HG03354 (cell line): Measurements from ENCODE around the gene MCRIP1.

Source experiments
- ATAC-seq: cut with Tn5 transposase; IDR thresholded peaks from one replicate; pipeline ENCODE4 v1.9.1; 2021; ENCODE audit warnings: mild to moderate bottlenecking; ENCODE audit not compliant: unreplicated experiment, poor library complexity, severe bottlenecking

MCRIP1 gene

DNA sequence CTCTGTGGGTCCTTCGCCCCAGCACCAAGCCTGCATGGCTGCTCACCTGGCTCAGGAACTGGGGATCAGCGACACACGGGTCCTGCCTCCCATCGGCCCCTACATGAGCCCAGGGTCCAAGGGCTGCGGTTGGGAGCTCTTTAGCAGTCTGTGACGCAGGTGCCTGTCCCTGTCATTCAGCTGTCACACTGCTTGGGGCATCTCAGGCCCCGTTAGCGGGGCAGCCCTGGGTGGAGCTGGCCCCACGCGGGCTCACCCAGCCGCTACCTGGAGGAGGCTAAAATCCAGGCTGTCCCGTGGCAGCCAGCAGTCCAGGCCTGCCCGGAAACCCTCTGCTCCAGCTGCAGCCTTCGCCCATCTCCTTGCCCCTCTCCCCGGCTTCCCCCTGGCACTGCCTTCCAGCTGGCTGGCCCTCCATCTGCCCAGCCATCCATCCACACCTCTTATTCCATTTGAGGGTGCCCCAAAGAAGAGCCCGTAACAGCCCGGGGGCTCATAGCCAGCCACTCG is 25.8 kb downstream of the MCRIP1 start:
- no peak for ATAC-seq

DNA sequence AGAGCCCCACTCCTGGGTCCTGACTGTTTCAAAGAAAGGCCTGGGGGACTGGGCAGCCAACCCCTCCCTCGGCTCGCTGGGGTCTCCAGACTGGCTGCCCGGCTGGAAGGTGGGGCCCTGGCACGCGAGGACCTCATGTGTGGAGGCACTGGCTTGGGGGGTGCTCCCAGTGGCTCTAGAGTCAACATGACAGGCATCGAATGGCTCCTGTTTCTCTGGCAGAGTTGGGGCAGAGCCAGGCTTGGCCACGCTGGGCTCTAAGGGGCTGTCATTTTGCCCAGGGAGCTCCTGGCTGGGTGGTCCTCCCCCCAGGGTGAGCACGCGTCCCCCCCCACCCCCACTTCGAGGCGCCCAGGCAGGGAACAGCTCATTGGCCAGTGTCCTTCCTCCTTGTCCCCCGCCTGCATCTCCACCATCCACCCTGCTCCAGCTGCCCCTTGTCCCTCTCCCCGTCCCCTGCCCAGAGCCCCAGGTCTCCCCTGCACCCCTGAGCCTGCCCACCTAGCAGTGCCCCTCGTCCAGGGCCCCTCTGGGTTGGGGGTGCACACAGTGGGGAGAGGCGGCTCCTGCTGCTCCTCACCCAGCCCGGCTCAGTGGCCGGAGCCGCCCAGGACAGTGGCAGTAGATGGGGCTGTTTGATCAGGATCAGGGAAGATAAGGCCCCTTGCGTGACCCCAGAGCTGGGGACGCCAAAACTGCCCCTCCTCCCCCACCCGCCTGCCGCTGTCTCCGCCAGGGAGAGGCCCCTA is 26.5 kb downstream of the MCRIP1 start:
- ATAC-seq: no peak

GRCh38 chr17:81805707-81806460 is 27.2 kb downstream of the MCRIP1 start:
- no peak for ATAC-seq

DNA sequence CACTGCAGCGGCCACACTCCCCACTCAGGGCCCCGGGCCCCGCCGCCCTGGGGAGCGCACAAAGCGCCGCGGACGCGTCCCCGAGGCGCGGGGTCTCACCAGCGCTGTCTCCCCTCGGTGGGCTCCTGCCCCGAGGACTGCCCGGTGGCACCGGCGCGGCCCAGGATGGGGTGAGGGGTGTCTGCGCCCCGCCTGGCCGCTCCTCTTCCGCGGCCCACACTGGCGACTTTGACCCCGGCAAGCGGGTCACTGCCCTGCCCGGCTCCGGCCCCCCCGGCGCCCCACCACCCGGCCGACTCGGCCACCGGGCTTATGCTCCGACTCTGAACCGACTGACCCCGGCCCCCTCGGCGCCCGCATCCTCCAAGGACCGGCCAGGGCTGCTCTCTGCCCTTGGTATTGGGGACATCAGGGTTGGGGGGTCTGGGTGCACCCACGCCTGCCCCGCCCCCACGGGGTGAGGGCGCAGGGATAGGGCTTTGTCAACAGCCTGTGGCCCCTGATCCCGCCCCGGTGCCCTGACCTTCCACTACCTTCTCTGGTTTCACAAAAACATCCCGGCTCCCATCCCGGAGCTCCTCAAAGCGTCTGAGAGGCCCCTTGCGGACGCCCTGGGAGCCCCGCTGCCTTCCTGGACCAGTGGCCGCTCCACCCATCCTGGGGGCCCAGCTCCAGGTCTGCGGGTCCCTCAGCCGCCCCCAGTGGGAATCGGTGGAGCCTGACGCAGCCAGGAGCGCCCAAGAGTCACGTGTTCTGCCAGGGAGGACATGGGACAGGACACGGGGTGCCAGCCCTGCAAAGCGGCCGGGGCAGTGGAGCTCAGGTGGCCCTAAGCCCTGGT is 28.3 kb downstream of the MCRIP1 start:
- ATAC-seq: no peak

GRCh38 chr17:81803728-81804558 is 29.1 kb downstream of the MCRIP1 start, which contains the start of gene GCGR:
TSS of gene GCGR (plus strand) at chr17:81804150. CDS start at chr17:81809019, 4,869 bp downstream.
- ATAC-seq: no peak

DNA sequence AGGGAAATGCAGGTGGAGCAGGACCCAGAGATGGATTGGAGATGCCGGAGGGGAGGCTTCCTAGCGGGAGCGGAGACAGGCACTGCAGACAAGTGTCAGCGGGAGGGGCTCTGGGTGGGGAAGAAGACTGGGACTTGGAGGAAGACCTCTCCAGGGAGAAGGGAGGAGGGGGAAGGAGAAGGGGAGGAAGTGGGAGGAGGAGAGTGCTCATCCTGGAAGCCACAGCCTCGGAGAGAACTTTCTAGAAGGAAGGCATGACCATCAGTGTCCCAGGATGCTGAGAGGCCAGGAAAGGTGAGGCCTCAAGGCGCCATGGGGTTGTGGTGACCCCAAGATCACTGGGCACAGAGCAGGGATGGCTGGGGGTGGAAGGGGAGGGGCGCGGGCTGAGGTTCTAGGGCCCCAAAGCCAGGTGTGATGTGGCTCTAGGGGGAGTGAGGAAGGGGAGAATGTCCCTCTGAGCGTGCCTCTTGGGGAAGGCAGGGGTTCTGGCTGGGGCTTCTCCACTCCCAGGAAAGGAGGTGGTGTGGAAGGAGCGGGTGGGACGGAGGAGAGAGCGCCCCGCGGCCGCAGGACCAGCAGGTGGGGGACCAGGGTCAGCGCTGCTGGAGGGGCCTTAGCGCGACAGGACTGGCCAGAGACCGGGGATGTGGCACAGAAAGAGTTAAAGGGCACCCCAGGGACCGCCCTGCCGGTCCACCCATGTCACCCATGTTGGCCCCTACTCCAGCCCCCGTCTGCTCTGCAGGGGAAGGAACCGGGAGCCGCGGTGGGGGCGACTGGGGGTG is 30.0 kb downstream of the MCRIP1 start:
- no peak for ATAC-seq

GRCh38 chr17:81802048-81802758 is 30.9 kb downstream of the MCRIP1 start:
- no peak for ATAC-seq

DNA sequence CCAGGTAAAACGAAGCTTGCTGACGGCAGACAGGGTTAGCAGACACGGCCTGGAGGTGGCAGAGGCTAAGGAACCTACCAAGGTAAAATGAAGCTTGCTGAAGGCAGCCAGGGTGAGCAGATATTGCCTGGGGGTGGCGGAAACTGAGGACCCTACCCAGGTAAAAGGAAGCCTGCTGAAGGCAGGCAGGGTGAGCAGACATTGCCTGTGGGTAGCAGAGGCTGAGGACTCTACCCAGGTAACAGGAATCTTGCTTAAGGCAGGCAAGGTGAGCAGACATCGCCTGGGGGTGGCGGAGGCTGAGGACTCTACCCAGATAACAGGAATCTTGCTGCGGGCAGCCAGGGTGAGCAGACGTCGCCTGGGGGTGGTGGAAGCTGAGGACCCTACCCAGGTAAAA is 31.8 kb downstream of the MCRIP1 start:
- ATAC-seq: no peak

GRCh38 chr17:81794509-81794908 is 38.6 kb downstream of the MCRIP1 start:
- no peak for ATAC-seq

DNA sequence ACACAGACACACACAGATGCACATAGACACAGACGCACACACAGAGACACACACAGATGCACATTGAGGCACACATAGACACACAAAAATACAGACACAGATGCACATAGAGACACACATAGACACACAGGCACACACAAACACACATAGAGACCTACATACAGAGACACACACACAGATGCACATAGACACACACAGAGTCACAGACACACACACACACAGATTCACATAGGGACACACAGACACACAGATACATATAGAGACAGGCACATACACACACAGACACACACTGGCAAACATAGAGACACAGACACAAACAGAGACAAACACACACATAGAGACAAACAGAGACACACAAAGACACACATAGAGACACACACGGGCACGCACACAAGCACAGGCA is 39.0 kb downstream of the MCRIP1 start:
- ATAC-seq: no peak

DNA sequence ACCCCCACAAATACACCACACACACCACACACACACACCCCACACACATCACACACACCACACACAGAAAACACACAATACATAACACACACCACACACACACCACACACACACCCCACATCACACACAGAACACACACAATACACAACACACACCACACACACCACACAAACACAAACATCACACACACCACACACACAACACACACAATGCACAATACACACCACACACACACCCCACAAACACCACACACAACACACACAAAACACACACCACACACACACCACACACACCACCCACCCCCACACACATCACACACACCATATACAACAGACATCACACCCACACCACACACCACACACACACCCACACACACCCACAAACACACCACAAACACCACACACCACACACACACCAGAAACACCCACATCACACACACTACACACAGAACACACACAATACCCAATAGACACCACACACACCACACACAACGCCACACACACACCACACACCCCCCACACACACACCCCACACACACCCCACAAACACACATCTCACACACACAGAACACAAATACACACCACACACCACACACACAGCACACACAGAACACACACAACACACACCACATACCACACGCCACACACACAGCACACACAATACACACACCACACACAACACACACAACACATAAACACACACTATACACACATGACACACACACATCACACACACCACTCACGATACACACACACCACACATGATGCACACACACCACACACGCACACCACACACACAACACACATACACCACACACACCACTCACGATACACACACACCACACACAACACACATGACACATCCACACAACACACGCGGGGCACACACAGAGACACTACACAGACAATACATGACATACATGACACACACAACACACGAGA is 40.1 kb downstream of the MCRIP1 start:
- ATAC-seq: no peak
